Aorta (tissue), 5 donors: ENCODE measurements around the gene DPYSL4. TPM values are rescaled to one million over a fixed set of nuclear protein-coding genes. Genes with fewer than 3 reads are reported as not detected.
A peak's percentile ranks its signal among the peaks of the same experiment; 100 is the strongest.

Experiments
- ATAC-seq: fragments of 200-7000 bp; cut with Tn5 transposase; one replicate; pipeline ENCODE4 v1.9.1; 2022; ENCODE audit warnings: moderate library complexity; ENCODE audit not compliant: low FRiP score
- DNase-seq, 2 donors: peaks; one replicate each; pipeline ENCODE4 v3.0.0-alpha.2; 2020
- H3K27ac ChIP-seq, 2 donors: one replicate each; pipeline ENCODE4 v1.5.1; 2013; ENCODE audit warnings: low read length in 2 of 2, mild to moderate bottlenecking in 2 of 2, moderate library complexity in 2 of 2, control low read depth in 1 of 2, inconsistent platforms in 1 of 2, low read depth in 1 of 2
- H3K27me3 ChIP-seq, 2 donors: one replicate each; pipeline ENCODE4 v1.6.1; 2013; ENCODE audit warnings: control low read depth in 1 of 2, low read length in 1 of 2, mild to moderate bottlenecking in 1 of 2, moderate library complexity in 1 of 2; ENCODE audit not compliant: insufficient read depth in 2 of 2, control insufficient read depth in 1 of 2
- H3K36me3 ChIP-seq, 2 donors: one replicate each; pipeline ENCODE4 v1.6.1; 2013; ENCODE audit warnings: control low read depth in 1 of 2, low read length in 1 of 2, mild to moderate bottlenecking in 1 of 2; ENCODE audit not compliant: insufficient read depth in 2 of 2, control insufficient read depth in 1 of 2
- H3K4me1 ChIP-seq, 2 donors: one replicate each; pipeline ENCODE4 v1.6.1; 2013; ENCODE audit warnings: low read length in 2 of 2, control low read depth in 1 of 2, mild to moderate bottlenecking in 1 of 2, moderate library complexity in 1 of 2; ENCODE audit not compliant: insufficient read depth in 2 of 2, control insufficient read depth in 1 of 2
- H3K4me3 ChIP-seq, 2 donors: one replicate each; pipeline ENCODE4 v1.5.1; 2013; ENCODE audit warnings: low read length in 2 of 2, control low read depth in 1 of 2, mild to moderate bottlenecking in 1 of 2
- H3K9me3 ChIP-seq: one replicate; pipeline ENCODE4 v1.6.1; 2013; ENCODE audit warnings: mild to moderate bottlenecking, low read length; ENCODE audit not compliant: control insufficient read depth
- WGBS, 2 donors: extraction: QIAGEN DNeasy Blood & Tissue Kit; methylation state at CpG; one replicate each; pipeline ENCODE4 v1.1.7; 2013; 5-methylcytosine and 5-hydroxymethylcytosine counted together
- intact Hi-C, 2 donors: fragments of 100-400 bp; cut with DNase I; formaldehyde crosslinking; loops; one replicate each; pipeline versions ENCODE4 v1.14.2 to v1.15.0; 2022
- polyA plus RNA-seq, 2 donors: library from polyadenylated mRNA; stranded (reverse); fragments of 200-250 nt; gene quantifications; one replicate each; pipeline ENCODE4 v1.2.3, GENCODE V29; 2013
- total RNA-seq, 2 donors: library from RNA; stranded (reverse); fragmentation: NEBNext Ultra II Directional; extraction: Animal tissue kit (Norgen Biotek cat#: 25700); gene quantifications; one replicate each; pipeline ENCODE4 v1.2.1, GENCODE V29; 2021
- donor health status: healthy with polysubstance abuse.
- donor health status: Bipolar disorder and iron deficiency.
- donor health status: DM: no; HTN: no; CAD: no.
- donor health status: DM: no; HTN: no; CAD: no.
- donor health status: DM: yes; HTN: yes; CAD: no.

The DPYSL4 gene
- total and polyA plus RNA-seq, 4 donors = 0.84 to 1.4 (median 0.95) TPM; not detected in 1

DNA sequence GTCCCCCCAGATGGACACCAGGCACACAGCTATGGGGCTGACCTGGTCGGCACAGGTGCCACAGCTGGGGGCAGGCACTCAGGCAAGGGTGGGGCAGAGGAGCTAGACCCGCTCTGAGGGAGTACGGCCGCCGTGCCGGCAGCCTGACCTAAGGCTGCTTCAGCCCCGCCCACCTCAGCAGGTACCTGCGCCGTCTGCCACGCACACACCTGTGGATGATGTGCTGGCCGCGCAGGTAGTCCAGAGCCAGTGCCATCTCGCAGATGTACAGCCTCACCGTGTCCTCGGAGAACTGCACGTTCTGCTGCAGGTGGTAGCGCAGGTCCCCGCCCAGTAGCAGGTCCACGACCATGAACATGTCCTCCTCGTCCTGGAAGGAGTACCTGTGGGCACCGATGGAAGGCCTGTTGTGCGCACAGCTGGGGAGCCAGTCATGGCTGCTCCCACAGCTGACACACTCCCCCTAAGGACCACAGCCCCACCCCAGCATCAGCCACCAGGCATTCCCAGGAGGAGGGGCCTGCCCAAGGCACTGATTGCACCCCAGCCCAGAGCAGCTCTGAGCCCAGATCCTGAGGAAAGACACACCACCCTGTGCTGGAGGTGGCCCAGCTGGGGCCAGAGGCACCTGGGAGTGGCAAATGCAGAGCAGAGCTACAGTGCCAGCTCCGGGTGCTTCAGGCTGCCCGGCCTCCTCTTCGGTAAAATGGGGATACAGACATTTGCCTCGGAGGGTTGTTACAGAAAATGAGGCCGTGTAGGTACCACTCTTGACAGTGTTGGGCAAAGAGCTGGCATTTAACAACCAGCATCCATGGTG, 40.0 kb downstream of the DPYSL4 start:
- ATAC-seq (no peak), DNase-seq (no peak)
- Histone ChIP-seq H3K9me3 (no peaks in the 10 kb centered on the region), H3K27ac (no peak overlapping the region), H3K4me3 (no peak overlapping the region), H3K27me3 (no peaks in the 10 kb centered on the region), H3K4me1 (no peaks in the 10 kb centered on the region), H3K36me3 (no peaks in the 10 kb centered on the region)
- intact Hi-C loops = no loop called here
- 88 to 92% methylated on average over 26 to 27 of the region's 27 CpGs for WGBS, 2 donors

DNA sequence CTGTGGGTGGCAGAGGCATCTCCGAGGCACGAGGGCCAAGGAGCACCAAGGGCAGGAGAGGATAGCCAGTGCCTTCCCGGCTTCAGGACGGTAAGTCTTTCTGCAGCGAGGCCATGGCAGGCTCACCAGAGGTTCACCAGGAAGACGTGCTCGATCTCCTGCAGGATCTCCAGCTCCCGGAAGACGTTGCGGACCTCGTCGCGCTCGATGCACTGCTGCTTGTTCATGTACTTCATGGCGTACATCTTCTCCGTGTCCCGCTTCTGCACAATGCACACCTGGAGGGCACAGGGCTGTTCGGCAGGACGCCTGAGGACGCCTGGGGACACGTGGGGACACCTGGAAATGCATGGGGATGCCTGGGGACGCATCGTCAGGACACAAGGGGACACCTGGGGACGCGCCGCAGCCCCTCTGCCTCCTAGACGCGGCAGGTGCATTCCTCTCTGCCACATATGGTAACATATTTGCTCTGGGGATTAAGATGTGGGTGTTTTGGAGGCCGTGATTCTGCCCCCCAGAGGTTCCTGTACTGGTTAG, 41.2 kb downstream of the DPYSL4 start:
- no peak for ATAC-seq
- intact Hi-C loops = no loop called here
- Histone ChIP-seq H3K27ac (no peak overlapping the region), H3K4me3 (no peak overlapping the region), H3K27me3 (no peaks in the 10 kb centered on the region), H3K4me1 (no peaks in the 10 kb centered on the region), H3K9me3 (no peaks in the 10 kb centered on the region), H3K36me3 (no peaks in the 10 kb centered on the region)
- no peak for DNase-seq
- WGBS, 2 donors = 90 to 91% methylated on average over 29 of the region's 29 CpGs

DNA sequence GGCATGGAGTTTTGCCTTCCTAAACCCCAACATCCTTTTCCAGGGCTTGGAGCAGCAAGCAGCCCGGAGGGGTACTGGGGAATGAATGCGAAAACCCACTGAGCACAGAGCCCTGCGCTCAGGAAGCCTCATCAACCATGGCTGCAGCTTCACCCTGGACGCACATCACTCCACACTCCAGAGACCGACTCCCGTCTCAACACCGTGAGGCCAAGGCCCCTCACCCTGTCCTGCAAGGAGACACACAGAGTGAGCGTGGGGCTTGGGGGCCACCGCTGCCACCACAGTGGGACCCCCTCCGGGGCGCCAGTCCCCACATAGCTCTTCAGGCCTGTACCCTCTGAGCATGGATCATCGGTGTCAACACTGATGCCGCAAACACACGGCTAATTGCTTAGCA, 41.9 kb downstream of the DPYSL4 start:
- Histone ChIP-seq H3K4me3 (no peak overlapping the region), H3K4me1 (no peaks in the 10 kb centered on the region), H3K36me3 (no peaks in the 10 kb centered on the region), H3K27me3 (no peaks in the 10 kb centered on the region), H3K27ac (no peak overlapping the region), H3K9me3 (no peaks in the 10 kb centered on the region)
- WGBS, 2 donors = 91% methylated on average over 14 of the region's 14 CpGs
- DNase-seq = no peak
- intact Hi-C loops = no loop called here
- ATAC-seq = no peak

GRCh38 chr10:132229096-132229495, 42.3 kb downstream of the DPYSL4 start:
- no peaks in the 10 kb centered on the region for H3K27me3 ChIP-seq
- intact Hi-C loops = no loop called here
- no peak overlapping the region for H3K4me3 ChIP-seq
- no peak for DNase-seq
- ATAC-seq = no peak
- WGBS, 2 donors = 74 to 79% methylated on average over 6 of the region's 6 CpGs
- no peaks in the 10 kb centered on the region for H3K9me3 ChIP-seq
- H3K27ac ChIP-seq = no peak overlapping the region
- no peaks in the 10 kb centered on the region for H3K4me1 ChIP-seq
- H3K36me3 ChIP-seq = no peaks in the 10 kb centered on the region

- no peak for ATAC-seq
- DNase-seq = peak in 1 of 2 donors; percentile 74
- intact Hi-C loops = no loop called here
- 65 to 68% methylated on average over 36 of the region's 36 CpGs for WGBS, 2 donors
- no peak overlapping the region for H3K27ac ChIP-seq
- no peaks in the 10 kb centered on the region for H3K4me1 ChIP-seq
- H3K36me3 ChIP-seq = no peaks in the 10 kb centered on the region
- no peak overlapping the region for H3K4me3 ChIP-seq
- no peaks in the 10 kb centered on the region for H3K27me3 ChIP-seq
- H3K9me3 ChIP-seq = no peaks in the 10 kb centered on the region
Observed at GRCh38 chr10:132229834-132230556, 43.2 kb downstream of the DPYSL4 start.

- no peaks in the 10 kb centered on the region for H3K9me3 ChIP-seq
- no peak overlapping the region for H3K27ac ChIP-seq
- WGBS, 2 donors = 74 to 79% methylated on average over 14 to 21 of the region's 21 CpGs
- no peak overlapping the region for H3K4me3 ChIP-seq
- no peaks in the 10 kb centered on the region for H3K27me3 ChIP-seq
- intact Hi-C loops = no loop called here
- DNase-seq = no peak
- ATAC-seq = no peak
- H3K36me3 ChIP-seq = no peaks in the 10 kb centered on the region
- no peaks in the 10 kb centered on the region for H3K4me1 ChIP-seq
Observed at GRCh38 chr10:132230557-132231210, 43.9 kb downstream of the DPYSL4 start.

- no peaks in the 10 kb centered on the region for H3K9me3 ChIP-seq
- no peaks in the 10 kb centered on the region for H3K36me3 ChIP-seq
- intact Hi-C loops = no loop called here
- no peak overlapping the region for H3K27ac ChIP-seq
- ATAC-seq (no peak), DNase-seq (no peak)
- no peak overlapping the region for H3K4me3 ChIP-seq
- WGBS, 2 donors = 91 to 93% methylated on average over 13 of the region's 13 CpGs
- no peaks in the 10 kb centered on the region for H3K4me1 ChIP-seq
- no peaks in the 10 kb centered on the region for H3K27me3 ChIP-seq
Observed at GRCh38 chr10:132231656-132232022, 44.9 kb downstream of the DPYSL4 start.

DNA sequence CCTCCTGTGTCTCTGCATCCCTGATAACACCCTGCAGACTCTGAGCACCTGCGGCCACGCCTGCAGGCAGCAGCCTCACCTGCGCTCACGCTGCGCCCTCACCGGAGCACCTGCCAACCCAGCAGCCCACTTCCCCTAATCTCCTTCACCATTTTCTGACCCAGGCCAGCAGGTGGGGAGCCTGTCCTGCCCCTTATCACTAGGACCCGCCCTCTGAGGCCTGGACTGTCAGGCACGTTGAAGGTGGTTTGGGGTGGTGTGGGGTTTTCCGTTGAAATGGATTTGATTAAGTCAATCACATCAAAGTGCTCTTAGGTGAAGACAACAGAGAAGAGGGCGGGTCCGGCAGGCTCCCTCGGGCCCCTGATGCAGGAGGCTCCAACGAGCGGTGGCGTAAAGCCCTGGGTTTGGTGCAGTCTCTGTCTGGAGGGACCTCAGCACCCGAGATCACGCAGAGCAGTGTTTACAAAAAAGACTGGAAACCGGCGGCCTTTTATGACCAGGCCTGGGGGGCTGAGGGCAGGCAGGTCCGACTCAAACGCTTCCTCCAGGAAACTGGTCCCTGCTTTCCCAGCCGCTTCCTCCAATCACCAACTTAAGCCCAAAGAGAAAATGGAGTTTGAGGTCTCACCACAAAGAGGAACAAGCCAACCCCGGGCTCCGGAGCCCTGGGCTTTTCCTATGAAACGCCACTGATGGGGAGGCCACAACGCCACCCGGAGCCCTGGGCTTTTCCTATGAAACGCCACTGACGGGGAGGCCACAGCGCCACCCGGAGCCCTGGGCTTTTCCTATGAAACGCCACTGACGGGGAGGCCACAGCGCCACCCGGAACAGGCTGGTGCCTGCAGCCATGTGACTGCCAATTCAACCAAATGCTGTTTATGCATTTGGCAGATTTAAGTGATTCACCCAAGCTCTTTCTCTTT, 45.5 kb downstream of the DPYSL4 start:
- Histone ChIP-seq H3K9me3 (no peaks in the 10 kb centered on the region), H3K4me1 (no peaks in the 10 kb centered on the region), H3K27ac (no peak overlapping the region), H3K4me3 (no peak overlapping the region), H3K36me3 (no peaks in the 10 kb centered on the region), H3K27me3 (no peaks in the 10 kb centered on the region)
- no peak for ATAC-seq
- 83 to 87% methylated on average over 35 of the region's 35 CpGs for WGBS, 2 donors
- intact Hi-C loops = no loop called here
- peak in 1 of 2 donors; percentile 76 for DNase-seq
